Vagina (tissue), 2 donors: ENCODE results near the gene FYCO1.

ENCODE experiments used
- POLR2A ChIP-seq, 2 donors: fragments of 450-650 bp; IDR thresholded peaks; one replicate each; pipeline ENCODE4 v1.6.1; 2017; ENCODE audit warnings: antibody characterized with exemption in 2 of 2, mild to moderate bottlenecking in 2 of 2, moderate library complexity in 2 of 2
- TF ChIP-seq, protein P1 (sequence below), 3 experiments: fragments of 450-650 bp in 2 of 3; fragments of 200-600 bp in 1 of 3; sonication (generic) in 1 of 3; IDR thresholded peaks; one replicate each; pipeline ENCODE4 v1.5.1; 2017 to 2019; ENCODE audit warnings: antibody characterized with exemption in 3 of 3, mild to moderate bottlenecking in 2 of 3, moderate library complexity in 2 of 3

DNA sequence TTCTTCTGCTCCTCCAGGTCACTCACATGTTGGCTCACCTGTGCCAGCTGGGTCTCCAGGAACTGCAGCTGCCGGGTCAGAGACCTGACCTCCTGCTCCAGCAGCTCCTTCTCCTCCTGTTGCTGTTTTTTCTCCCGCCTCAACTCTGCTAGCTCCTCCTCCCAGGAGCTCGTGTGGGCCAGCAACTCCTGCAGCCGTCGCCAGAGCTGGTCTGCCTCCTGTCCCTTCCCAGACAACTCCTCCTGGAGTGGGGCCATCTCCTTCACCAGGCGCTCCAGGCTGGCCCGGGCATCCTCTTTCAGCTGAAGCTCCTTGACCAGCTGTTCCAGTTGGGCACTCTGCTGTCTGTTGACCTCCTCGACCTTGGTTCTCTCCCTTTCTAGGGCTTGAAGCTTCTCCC, 27.9 kb downstream of the FYCO1 start:
- TF ChIP-seq, protein P1, sequence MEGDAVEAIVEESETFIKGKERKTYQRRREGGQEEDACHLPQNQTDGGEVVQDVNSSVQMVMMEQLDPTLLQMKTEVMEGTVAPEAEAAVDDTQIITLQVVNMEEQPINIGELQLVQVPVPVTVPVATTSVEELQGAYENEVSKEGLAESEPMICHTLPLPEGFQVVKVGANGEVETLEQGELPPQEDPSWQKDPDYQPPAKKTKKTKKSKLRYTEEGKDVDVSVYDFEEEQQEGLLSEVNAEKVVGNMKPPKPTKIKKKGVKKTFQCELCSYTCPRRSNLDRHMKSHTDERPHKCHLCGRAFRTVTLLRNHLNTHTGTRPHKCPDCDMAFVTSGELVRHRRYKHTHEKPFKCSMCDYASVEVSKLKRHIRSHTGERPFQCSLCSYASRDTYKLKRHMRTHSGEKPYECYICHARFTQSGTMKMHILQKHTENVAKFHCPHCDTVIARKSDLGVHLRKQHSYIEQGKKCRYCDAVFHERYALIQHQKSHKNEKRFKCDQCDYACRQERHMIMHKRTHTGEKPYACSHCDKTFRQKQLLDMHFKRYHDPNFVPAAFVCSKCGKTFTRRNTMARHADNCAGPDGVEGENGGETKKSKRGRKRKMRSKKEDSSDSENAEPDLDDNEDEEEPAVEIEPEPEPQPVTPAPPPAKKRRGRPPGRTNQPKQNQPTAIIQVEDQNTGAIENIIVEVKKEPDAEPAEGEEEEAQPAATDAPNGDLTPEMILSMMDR (IDR thresholded peaks at IDR 0.05): no peak
- TF ChIP-seq POLR2A (IDR thresholded peaks at IDR 0.05): no peak
